OCI-LY1 (cell line): Measurements from ENCODE around the gene CCL11.

Experiments used
- EZH2 ChIP-seq: fragments of 200-600 bp; sonication (generic), shearing (Covaris generic); IDR thresholded peaks from 2 replicates; pipeline ENCODE4 v1.8.0; 2017; ENCODE audit warnings: borderline replicate concordance, mixed run types, mild to moderate bottlenecking, antibody characterized with exemption, low read length, moderate library complexity, mixed read lengths
- TF ChIP-seq, protein P1 (sequence below): fragments of 200-600 bp; sonication (generic), shearing (Covaris generic); IDR thresholded peaks from 2 replicates; pipeline ENCODE4 v1.5.1; 2017; ENCODE audit warnings: mild to moderate bottlenecking, antibody characterized with exemption, low read length, moderate library complexity, mixed read lengths

DNA sequence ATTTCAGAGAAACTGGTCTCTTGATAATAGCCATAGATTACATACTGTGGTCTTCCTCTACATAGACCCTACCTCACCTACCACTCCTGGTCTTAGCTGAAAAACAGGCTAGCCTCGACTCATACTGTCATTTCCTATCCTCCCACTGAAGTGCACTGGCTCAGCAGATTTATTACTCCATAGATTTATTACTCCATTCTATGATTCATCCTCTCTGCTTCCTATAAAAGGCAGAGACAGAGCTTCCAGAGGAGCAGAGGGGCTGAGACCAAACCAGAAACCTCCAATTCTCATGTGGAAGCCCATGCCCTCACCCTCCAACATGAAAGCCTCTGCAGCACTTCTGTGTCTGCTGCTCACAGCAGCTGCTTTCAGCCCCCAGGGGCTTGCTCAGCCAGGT, 15.6 kb upstream of the CCL11 start, which contains the start of gene CCL7:
- TF ChIP-seq EZH2: no peak
- TF ChIP-seq, protein P1, sequence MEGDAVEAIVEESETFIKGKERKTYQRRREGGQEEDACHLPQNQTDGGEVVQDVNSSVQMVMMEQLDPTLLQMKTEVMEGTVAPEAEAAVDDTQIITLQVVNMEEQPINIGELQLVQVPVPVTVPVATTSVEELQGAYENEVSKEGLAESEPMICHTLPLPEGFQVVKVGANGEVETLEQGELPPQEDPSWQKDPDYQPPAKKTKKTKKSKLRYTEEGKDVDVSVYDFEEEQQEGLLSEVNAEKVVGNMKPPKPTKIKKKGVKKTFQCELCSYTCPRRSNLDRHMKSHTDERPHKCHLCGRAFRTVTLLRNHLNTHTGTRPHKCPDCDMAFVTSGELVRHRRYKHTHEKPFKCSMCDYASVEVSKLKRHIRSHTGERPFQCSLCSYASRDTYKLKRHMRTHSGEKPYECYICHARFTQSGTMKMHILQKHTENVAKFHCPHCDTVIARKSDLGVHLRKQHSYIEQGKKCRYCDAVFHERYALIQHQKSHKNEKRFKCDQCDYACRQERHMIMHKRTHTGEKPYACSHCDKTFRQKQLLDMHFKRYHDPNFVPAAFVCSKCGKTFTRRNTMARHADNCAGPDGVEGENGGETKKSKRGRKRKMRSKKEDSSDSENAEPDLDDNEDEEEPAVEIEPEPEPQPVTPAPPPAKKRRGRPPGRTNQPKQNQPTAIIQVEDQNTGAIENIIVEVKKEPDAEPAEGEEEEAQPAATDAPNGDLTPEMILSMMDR: no peak
